Spleen (tissue), 7 donors: ENCODE measurements around the gene TLCD3A.

Experiments
- POLR2A ChIP-seq, 3 donors: fragments of 450-650 bp; IDR thresholded peaks; one replicate each; pipeline ENCODE4 v1.5.1; 2017; ENCODE audit warnings: antibody characterized with exemption in 3 of 3, mild to moderate bottlenecking in 1 of 3
- TF ChIP-seq, protein P1 (sequence below), 11 experiments: fragments of 200-600 bp in 7 of 11; fragments of 450-650 bp in 4 of 11; sonication (generic) in 4 of 11; IDR thresholded peaks in 8 of 11; conservative IDR thresholded peaks in 3 of 11; 1 replicate in 7 of 11; 2 replicates in 4 of 11; pipeline versions ENCODE4 v1.4.0 to v1.8.0; 2016 to 2021; ENCODE audit warnings: antibody characterized with exemption in 11 of 11, inconsistent platforms in 4 of 11, mild to moderate bottlenecking in 1 of 11
- donor health status: DM: no; HTN: no; CAD: no; lungs with moderate emphysema.
- donor health status: DM: no; HTN: no; CAD: no.
- donor health status: DM: no; HTN: no; CAD: no.

- TF ChIP-seq, protein P1, sequence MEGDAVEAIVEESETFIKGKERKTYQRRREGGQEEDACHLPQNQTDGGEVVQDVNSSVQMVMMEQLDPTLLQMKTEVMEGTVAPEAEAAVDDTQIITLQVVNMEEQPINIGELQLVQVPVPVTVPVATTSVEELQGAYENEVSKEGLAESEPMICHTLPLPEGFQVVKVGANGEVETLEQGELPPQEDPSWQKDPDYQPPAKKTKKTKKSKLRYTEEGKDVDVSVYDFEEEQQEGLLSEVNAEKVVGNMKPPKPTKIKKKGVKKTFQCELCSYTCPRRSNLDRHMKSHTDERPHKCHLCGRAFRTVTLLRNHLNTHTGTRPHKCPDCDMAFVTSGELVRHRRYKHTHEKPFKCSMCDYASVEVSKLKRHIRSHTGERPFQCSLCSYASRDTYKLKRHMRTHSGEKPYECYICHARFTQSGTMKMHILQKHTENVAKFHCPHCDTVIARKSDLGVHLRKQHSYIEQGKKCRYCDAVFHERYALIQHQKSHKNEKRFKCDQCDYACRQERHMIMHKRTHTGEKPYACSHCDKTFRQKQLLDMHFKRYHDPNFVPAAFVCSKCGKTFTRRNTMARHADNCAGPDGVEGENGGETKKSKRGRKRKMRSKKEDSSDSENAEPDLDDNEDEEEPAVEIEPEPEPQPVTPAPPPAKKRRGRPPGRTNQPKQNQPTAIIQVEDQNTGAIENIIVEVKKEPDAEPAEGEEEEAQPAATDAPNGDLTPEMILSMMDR (IDR thresholded peaks at IDR 0.05 in 8 of 11, conservative IDR thresholded peaks at IDR 0.05 in 3 of 11): no peak
- no peak for TF ChIP-seq POLR2A (IDR thresholded peaks at IDR 0.05)
Observed at GRCh38 chr17:746783-747629, 14.6 kb downstream of the TLCD3A start.
